Measurements from ENCODE around the gene TAS2R30. TPM values are rescaled to one million over a fixed set of nuclear protein-coding genes. Genes with fewer than 3 reads are reported as not detected.

TAS2R30 gene
- total RNA-seq, 1 experiment from 2014 or later: 0.74 TPM

DNA sequence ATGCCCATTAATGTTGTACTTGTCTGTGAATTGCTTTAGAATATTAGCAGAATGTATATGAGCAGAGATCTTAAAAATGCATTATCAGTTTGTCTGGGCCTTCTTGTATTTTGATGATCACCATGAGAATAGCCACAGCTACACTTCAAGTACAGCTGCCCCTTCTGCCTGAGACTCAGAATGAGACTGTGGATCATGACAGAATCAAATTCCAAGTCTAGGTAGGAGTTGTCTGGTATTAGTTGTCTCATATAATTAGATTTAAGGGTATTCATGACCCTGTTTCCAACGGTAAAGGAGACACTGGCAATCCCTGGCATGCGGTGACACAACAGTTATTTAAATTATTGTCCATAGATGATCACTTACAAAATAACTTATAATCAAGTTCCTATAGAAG, 18.3 kb upstream of the TAS2R30 start:
- no peaks in the 10 kb centered on the region for H3K36me3 ChIP-seq (ENCODE audit: control insufficient read depth, insufficient read depth, low read length)
- no peak for ATAC-seq
- POLR2A ChIA-PET: interaction anchor here (0.5 kb wide), 1 partner anchor 523 kb away, joined by 3 read pairs; no protein-coding TSS in a partner anchor
- no peak for DNase-seq (ENCODE audit: low read depth, low spot score)
- H3K4me3 ChIP-seq (ENCODE audit: low read depth in 2 of 2, low read length in 2 of 2): no peak overlapping the region
- no peak overlapping the region for H3K27ac ChIP-seq (ENCODE audit: low read length)
- CTCF ChIA-PET: no interaction called here
- in situ Hi-C loops (cut with HindIII; ENCODE audit: low pct_unique_long_range_greater_than_20kb, low sequenced_read_pairs): no loop called here
- peaks cover 13% of the 10 kb centered on the region; the same call in 1 of the 2 replicates for H3K9me3 ChIP-seq (ENCODE audit: control insufficient read depth, insufficient read depth, low read depth, low read length)
- BruUV-seq (replicated peaks): no TSS peak
- TF ChIP-seq SIN3A (IDR thresholded peaks at IDR 0.05; ENCODE audit: borderline replicate concordance, insufficient read depth, low read depth, low read length) (no peak), TCF7L2 (IDR thresholded peaks at IDR 0.05; ENCODE audit: low read depth, low read length) (no peak), POLR2AphosphoS5 (IDR thresholded peaks at IDR 0.05; ENCODE audit: low read depth, low read length) (no peak)
- TF ChIP-seq, protein P1, sequence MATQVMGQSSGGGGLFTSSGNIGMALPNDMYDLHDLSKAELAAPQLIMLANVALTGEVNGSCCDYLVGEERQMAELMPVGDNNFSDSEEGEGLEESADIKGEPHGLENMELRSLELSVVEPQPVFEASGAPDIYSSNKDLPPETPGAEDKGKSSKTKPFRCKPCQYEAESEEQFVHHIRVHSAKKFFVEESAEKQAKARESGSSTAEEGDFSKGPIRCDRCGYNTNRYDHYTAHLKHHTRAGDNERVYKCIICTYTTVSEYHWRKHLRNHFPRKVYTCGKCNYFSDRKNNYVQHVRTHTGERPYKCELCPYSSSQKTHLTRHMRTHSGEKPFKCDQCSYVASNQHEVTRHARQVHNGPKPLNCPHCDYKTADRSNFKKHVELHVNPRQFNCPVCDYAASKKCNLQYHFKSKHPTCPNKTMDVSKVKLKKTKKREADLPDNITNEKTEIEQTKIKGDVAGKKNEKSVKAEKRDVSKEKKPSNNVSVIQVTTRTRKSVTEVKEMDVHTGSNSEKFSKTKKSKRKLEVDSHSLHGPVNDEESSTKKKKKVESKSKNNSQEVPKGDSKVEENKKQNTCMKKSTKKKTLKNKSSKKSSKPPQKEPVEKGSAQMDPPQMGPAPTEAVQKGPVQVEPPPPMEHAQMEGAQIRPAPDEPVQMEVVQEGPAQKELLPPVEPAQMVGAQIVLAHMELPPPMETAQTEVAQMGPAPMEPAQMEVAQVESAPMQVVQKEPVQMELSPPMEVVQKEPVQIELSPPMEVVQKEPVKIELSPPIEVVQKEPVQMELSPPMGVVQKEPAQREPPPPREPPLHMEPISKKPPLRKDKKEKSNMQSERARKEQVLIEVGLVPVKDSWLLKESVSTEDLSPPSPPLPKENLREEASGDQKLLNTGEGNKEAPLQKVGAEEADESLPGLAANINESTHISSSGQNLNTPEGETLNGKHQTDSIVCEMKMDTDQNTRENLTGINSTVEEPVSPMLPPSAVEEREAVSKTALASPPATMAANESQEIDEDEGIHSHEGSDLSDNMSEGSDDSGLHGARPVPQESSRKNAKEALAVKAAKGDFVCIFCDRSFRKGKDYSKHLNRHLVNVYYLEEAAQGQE (IDR thresholded peaks at IDR 0.05; ENCODE audit: insufficient read depth in 1 of 2, low read depth in 2 of 2, low read length in 1 of 2): no peak
- TF ChIP-seq, protein P2, sequence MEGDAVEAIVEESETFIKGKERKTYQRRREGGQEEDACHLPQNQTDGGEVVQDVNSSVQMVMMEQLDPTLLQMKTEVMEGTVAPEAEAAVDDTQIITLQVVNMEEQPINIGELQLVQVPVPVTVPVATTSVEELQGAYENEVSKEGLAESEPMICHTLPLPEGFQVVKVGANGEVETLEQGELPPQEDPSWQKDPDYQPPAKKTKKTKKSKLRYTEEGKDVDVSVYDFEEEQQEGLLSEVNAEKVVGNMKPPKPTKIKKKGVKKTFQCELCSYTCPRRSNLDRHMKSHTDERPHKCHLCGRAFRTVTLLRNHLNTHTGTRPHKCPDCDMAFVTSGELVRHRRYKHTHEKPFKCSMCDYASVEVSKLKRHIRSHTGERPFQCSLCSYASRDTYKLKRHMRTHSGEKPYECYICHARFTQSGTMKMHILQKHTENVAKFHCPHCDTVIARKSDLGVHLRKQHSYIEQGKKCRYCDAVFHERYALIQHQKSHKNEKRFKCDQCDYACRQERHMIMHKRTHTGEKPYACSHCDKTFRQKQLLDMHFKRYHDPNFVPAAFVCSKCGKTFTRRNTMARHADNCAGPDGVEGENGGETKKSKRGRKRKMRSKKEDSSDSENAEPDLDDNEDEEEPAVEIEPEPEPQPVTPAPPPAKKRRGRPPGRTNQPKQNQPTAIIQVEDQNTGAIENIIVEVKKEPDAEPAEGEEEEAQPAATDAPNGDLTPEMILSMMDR (IDR thresholded peaks at IDR 0.05): no peak
- intact Hi-C loops (cut with micrococcal nuclease; ENCODE audit: unreplicated experiment): loop anchor here (10.0 kb wide), 1 partner anchor 118 kb away; the partner anchor contains the start of gene TAS2R31
- H3K27me3 ChIP-seq (ENCODE audit: control insufficient read depth, insufficient read depth, low read length): no peaks in the 10 kb centered on the region
- no peaks in the 10 kb centered on the region for H3K4me1 ChIP-seq (ENCODE audit: control insufficient read depth, insufficient read depth, low read length)

DNA sequence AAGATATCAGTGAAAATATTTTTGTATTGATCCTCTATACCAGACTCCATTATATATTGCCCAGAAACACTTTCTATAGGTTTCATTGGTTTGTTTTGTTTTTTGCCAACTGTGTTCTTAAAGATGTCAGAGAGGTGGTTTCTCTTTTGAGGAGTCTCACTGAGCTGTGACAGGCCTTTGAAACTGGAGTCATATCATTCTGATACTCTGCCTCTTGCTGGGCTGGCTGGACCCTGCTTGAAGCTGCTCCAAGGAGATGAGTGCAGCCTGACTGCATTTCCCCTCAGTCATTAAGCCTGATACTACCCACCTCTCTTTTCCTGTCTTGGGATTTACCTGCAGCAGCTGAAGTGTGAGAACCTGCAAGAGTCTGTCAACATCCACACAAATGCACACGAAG, 16.4 kb upstream of the TAS2R30 start:
- in situ Hi-C loops (cut with HindIII; ENCODE audit: low pct_unique_long_range_greater_than_20kb, low sequenced_read_pairs): no loop called here
- POLR2A ChIA-PET: no interaction called here

More for the DNA sequence above, 16.4 kb upstream of the TAS2R30 start:
- H3K4me1 ChIP-seq (ENCODE audit: control insufficient read depth, insufficient read depth, low read length): no peaks in the 10 kb centered on the region
- H3K9me3 ChIP-seq (ENCODE audit: control insufficient read depth, insufficient read depth, low read depth, low read length): peaks cover 10% of the 10 kb centered on the region; the same call in 1 of the 2 replicates
- DNase-seq (ENCODE audit: low read depth, low spot score): no peak
- ATAC-seq: no peak
- intact Hi-C loops (cut with micrococcal nuclease; ENCODE audit: unreplicated experiment): loop anchor here (10.0 kb wide), 1 partner anchor 116 kb away; the partner anchor contains the start of gene TAS2R31
- CTCF ChIA-PET: no interaction called here
- no TSS peak for BruUV-seq (replicated peaks)
- TF ChIP-seq, protein P2 (IDR thresholded peaks at IDR 0.05): no peak
- TF ChIP-seq SIN3A (IDR thresholded peaks at IDR 0.05; ENCODE audit: borderline replicate concordance, insufficient read depth, low read depth, low read length) (no peak), TCF7L2 (IDR thresholded peaks at IDR 0.05; ENCODE audit: low read depth, low read length) (no peak), POLR2AphosphoS5 (IDR thresholded peaks at IDR 0.05; ENCODE audit: low read depth, low read length) (no peak)
- TF ChIP-seq, protein P1 (IDR thresholded peaks at IDR 0.05; ENCODE audit: insufficient read depth in 1 of 2, low read depth in 2 of 2, low read length in 1 of 2): no peak
- no peak overlapping the region for H3K4me3 ChIP-seq (ENCODE audit: low read depth in 2 of 2, low read length in 2 of 2)
- no peaks in the 10 kb centered on the region for H3K36me3 ChIP-seq (ENCODE audit: control insufficient read depth, insufficient read depth, low read length)
- no peak overlapping the region for H3K27ac ChIP-seq (ENCODE audit: low read length)
- no peaks in the 10 kb centered on the region for H3K27me3 ChIP-seq (ENCODE audit: control insufficient read depth, insufficient read depth, low read length)

Measured in Panc1 (cell line).